GM12875 (cell line): ENCODE results near the gene TSHZ2.
"Not testable (repeated sequence)": the region's sequence is repeated elsewhere in the genome, so short reads cannot be mapped to it uniquely, and the experiment has no call there.

Source experiments
- H3K4me3 ChIP-seq: one replicate; pipeline ENCODE4 v1.5.1; 2011; ENCODE audit warnings: low read depth, low read length, control low read depth
- TF ChIP-seq, protein P1 (sequence below): IDR thresholded peaks from 2 replicates; pipeline ENCODE4 v1.5.1; 2011; ENCODE audit warnings: low read depth, mild to moderate bottlenecking, control low read depth, inconsistent platforms, low read length, moderate library complexity, borderline replicate concordance; ENCODE audit not compliant: insufficient read depth

The TSHZ2 gene

GRCh38 chr20:53081916-53082863 lies 110.0 kb downstream of the TSHZ2 start:
- no peak overlapping the region for H3K4me3 ChIP-seq
- TF ChIP-seq, protein P1, sequence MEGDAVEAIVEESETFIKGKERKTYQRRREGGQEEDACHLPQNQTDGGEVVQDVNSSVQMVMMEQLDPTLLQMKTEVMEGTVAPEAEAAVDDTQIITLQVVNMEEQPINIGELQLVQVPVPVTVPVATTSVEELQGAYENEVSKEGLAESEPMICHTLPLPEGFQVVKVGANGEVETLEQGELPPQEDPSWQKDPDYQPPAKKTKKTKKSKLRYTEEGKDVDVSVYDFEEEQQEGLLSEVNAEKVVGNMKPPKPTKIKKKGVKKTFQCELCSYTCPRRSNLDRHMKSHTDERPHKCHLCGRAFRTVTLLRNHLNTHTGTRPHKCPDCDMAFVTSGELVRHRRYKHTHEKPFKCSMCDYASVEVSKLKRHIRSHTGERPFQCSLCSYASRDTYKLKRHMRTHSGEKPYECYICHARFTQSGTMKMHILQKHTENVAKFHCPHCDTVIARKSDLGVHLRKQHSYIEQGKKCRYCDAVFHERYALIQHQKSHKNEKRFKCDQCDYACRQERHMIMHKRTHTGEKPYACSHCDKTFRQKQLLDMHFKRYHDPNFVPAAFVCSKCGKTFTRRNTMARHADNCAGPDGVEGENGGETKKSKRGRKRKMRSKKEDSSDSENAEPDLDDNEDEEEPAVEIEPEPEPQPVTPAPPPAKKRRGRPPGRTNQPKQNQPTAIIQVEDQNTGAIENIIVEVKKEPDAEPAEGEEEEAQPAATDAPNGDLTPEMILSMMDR, result no peak

DNA sequence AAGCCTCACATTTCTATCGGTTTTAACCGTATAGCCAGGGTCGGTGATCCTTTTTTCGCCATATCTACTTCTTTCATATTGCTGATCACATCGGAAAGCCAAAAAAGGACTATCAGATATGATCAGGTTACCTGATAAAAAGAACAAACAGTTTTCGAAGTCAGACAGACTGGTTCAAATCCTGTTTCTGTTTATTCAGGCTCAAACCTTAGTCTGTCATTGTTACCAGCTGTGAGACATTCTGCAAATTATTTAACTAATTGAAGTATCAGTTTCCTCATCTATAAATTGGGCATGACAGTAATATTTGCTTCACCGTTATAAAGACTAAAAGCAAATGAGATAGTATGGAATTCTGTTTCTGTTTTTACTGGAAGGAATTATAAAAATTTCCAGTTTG lies 111.3 kb downstream of the TSHZ2 start:
- TF ChIP-seq, protein P1, result no peak
- no peak overlapping the region for H3K4me3 ChIP-seq

DNA sequence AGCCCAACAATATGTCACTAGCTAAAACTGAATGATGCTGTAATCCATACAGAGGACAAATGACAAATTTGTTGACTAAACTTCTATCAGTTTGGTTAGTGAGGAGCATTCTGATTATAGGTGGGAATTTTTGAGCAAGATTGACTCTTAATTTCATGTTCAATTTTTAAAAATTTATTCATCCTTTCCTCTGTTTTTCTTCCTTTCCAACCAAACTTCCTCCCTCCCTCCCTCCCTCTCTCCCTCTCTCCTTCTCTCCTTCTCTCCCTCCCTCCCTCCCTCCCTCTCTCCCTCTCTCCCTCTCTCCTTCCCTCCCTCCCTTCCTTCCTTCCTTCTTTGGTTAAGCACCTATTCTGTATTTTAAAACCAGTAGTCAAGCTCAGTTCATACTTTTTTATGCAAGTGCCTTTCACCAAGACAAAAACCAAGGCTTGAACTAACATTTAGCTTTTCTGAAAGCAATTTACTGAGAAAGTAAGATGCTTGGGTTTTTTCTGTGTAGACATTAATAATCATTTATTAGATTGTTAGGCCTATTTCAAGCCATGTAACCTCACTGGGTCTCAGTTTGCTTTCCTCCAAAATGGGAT lies 112.3 kb downstream of the TSHZ2 start:
- TF ChIP-seq, protein P1, result no peak
- no peak overlapping the region for H3K4me3 ChIP-seq

- TF ChIP-seq, protein P1, result no peak
- H3K4me3 ChIP-seq, result no peak overlapping the region
Measured at GRCh38 chr20:53085720-53086119, 113.6 kb downstream of the TSHZ2 start.

GRCh38 chr20:53087037-53087777 lies 115.0 kb downstream of the TSHZ2 start:
- TF ChIP-seq, protein P1, result no peak
- no peak overlapping the region for H3K4me3 ChIP-seq

DNA sequence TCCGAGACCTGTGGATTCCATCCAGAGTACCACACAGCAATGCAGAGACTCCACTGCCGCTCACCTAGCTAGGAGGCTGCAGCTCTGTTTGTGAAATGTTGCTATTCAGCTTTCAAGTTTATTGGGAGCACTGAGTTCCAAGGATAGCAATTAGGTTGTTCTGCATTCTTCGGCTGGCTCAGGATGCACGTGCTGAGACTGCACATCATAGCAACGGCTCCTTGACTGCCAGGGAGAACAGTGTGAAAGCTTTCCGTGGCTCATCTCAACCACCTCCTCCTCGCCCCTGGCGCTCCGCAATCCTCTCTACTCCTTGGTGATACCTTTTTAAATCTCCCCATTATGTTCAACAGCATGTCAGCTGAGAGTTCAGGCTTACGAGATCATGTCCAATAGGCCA lies 116.6 kb downstream of the TSHZ2 start:
- TF ChIP-seq, protein P1, result no peak
- H3K4me3 ChIP-seq, result no peak overlapping the region

- not testable (repeated sequence) for H3K4me3 ChIP-seq
Measured at GRCh38 chr20:53089851-53090250, 117.7 kb downstream of the TSHZ2 start.
